Left ventricle myocardium inferior (tissue), 1 donor: ENCODE results near the gene NFE2L2. TPM values are rescaled to one million over a fixed set of nuclear protein-coding genes. Genes with fewer than 3 reads are reported as not detected.

ENCODE experiments used
- DNase-seq: peaks from one replicate; pipeline ENCODE4 v3.0.0-alpha.2; 2020
- H3K27ac ChIP-seq: fragments of 200-600 bp; replicated peaks from 2 replicates; pipeline ENCODE4 v1.8.0; 2021
- H3K27me3 ChIP-seq: fragments of 200-600 bp; 2 replicates; pipeline ENCODE4 v1.8.0; 2021; ENCODE audit warnings: low read depth
- H3K36me3 ChIP-seq: fragments of 200-600 bp; 2 replicates; pipeline ENCODE4 v1.8.0; 2021
- H3K4me1 ChIP-seq: fragments of 200-600 bp; 2 replicates; pipeline ENCODE4 v1.8.0; 2021
- H3K4me3 ChIP-seq: fragments of 200-600 bp; 2 replicates; pipeline ENCODE4 v1.8.0; 2021; ENCODE audit warnings: mild to moderate bottlenecking, moderate library complexity
- H3K9me3 ChIP-seq: fragments of 200-600 bp; replicated peaks from 2 replicates; pipeline ENCODE4 v1.8.0; 2021
- intact Hi-C: fragments of 100-400 bp; cut with micrococcal nuclease; formaldehyde crosslinking; loops from one replicate; pipeline ENCODE4 v1.11.0; 2022
- total RNA-seq: library from RNA; stranded (reverse); fragmentation: NEBNext Ultra II Directional; extraction: Animal tissue kit (Norgen Biotek cat#: 25700); gene quantifications from one replicate; pipeline ENCODE4 v1.2.1, GENCODE V29; 2021
- TF ChIP-seq, protein P1 (sequence below): fragments of 200-600 bp; IDR thresholded peaks from 2 replicates; pipeline ENCODE4 v1.8.0; 2021; ENCODE audit warnings: antibody characterized with exemption, mild to moderate bottlenecking, borderline replicate concordance
- donor health status: DM: no; HTN: yes; CAD: no; lungs with severe emphysema.

Gene NFE2L2
- total RNA-seq, 1 donor from 2014 or later = 50.7 TPM

GRCh38 chr2:177284531-177284930 is 20.0 kb upstream of the NFE2L2 start:
- TF ChIP-seq, protein P1, sequence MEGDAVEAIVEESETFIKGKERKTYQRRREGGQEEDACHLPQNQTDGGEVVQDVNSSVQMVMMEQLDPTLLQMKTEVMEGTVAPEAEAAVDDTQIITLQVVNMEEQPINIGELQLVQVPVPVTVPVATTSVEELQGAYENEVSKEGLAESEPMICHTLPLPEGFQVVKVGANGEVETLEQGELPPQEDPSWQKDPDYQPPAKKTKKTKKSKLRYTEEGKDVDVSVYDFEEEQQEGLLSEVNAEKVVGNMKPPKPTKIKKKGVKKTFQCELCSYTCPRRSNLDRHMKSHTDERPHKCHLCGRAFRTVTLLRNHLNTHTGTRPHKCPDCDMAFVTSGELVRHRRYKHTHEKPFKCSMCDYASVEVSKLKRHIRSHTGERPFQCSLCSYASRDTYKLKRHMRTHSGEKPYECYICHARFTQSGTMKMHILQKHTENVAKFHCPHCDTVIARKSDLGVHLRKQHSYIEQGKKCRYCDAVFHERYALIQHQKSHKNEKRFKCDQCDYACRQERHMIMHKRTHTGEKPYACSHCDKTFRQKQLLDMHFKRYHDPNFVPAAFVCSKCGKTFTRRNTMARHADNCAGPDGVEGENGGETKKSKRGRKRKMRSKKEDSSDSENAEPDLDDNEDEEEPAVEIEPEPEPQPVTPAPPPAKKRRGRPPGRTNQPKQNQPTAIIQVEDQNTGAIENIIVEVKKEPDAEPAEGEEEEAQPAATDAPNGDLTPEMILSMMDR = no peak
- Histone ChIP-seq H3K4me3 (no peak overlapping the region), H3K27ac (no peak overlapping the region), H3K4me1 (peaks cover 60% of the 10 kb centered on the region), H3K36me3 (peaks cover 4% of the 10 kb centered on the region), H3K9me3 (no peaks in the 10 kb centered on the region), H3K27me3 (no peaks in the 10 kb centered on the region)
- intact Hi-C loops = no loop called here
- no peak for DNase-seq

DNA sequence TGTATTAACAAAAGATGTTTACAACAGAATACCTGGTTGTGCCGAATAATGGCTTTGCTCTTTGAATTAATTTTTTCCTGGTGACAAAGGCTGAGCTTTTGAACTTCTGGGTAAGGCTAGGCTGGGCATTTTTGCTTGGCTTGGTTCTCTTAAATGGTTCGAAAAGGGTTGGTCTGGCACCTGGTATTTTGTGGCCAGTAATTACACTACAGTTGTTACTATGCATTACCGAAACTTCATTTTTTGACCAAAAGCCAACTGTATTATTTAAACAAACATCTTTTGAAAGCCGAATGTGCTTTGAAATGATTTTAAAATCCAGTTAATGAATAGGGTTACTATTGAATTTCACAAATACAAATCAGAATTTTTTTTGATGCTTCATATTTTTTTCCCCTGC is 19.4 kb upstream of the NFE2L2 start:
- intact Hi-C loops = no loop called here
- no peaks in the 10 kb centered on the region for H3K9me3 ChIP-seq
- no peak overlapping the region for H3K4me3 ChIP-seq

DNA sequence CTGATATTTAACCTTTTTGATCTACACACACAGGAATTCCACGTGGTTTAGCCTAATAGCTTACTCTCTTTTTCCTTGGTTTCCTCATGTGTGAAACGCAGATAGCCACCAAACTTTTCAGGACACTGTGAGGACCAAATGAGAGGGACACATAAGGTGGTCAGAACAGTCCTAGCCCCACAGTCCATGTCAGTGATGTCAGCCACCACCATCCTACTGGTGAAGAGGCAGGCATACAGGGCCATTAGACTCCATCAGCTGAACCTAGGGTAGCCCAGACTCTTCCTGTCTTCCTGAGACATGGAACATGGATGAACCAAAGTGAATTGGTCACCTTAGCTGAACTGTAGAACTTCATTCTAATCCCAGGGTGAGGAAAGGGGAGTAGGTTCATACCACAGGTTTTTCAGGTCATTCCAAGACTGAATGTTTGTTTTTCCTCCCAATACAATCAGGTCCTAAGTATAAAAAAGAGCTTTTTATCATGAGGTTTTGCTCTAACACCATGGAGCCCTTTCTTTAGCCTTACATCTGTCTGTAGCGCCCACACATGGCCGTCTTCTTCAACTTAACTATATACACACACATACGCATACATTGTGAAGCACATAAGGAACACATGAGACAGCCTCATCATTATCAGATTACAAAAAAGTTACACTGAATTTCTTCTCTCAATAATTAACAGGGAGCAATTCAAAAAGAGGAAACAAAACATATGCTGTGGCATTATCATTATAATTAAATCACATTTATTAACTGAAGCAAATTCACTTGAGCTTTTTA is 18.5 kb upstream of the NFE2L2 start:
- intact Hi-C loops = no loop called here
- H3K36me3 ChIP-seq = peaks cover 4% of the 10 kb centered on the region

More for the DNA sequence above, 19.4 kb upstream of the NFE2L2 start:
- TF ChIP-seq, protein P1 = no peak
- H3K27ac ChIP-seq = no peak overlapping the region
- H3K27me3 ChIP-seq = no peaks in the 10 kb centered on the region
- peaks cover 4% of the 10 kb centered on the region for H3K36me3 ChIP-seq
- H3K4me1 ChIP-seq = peaks cover 63% of the 10 kb centered on the region
- DNase-seq = no peak

GRCh38 chr2:177282181-177282641 is 17.7 kb upstream of the NFE2L2 start:
- TF ChIP-seq, protein P1 = no peak
- H3K9me3 ChIP-seq = no peaks in the 10 kb centered on the region
- peaks cover 2% of the 10 kb centered on the region for H3K36me3 ChIP-seq
- DNase-seq = peak; percentile 33
- H3K27me3 ChIP-seq = no peaks in the 10 kb centered on the region
- peaks cover 63% of the 10 kb centered on the region for H3K4me1 ChIP-seq
- no peak overlapping the region for H3K4me3 ChIP-seq
- H3K27ac ChIP-seq = peak overlapping the region; percentile 46
- intact Hi-C loops = no loop called here

More for the DNA sequence above, 18.5 kb upstream of the NFE2L2 start:
- TF ChIP-seq, protein P1 = no peak
- peaks cover 63% of the 10 kb centered on the region for H3K4me1 ChIP-seq
- peak overlapping the region; percentile 46 for H3K27ac ChIP-seq
- H3K9me3 ChIP-seq = no peaks in the 10 kb centered on the region
- H3K27me3 ChIP-seq = no peaks in the 10 kb centered on the region
- no peak for DNase-seq
- H3K4me3 ChIP-seq = no peak overlapping the region

DNA sequence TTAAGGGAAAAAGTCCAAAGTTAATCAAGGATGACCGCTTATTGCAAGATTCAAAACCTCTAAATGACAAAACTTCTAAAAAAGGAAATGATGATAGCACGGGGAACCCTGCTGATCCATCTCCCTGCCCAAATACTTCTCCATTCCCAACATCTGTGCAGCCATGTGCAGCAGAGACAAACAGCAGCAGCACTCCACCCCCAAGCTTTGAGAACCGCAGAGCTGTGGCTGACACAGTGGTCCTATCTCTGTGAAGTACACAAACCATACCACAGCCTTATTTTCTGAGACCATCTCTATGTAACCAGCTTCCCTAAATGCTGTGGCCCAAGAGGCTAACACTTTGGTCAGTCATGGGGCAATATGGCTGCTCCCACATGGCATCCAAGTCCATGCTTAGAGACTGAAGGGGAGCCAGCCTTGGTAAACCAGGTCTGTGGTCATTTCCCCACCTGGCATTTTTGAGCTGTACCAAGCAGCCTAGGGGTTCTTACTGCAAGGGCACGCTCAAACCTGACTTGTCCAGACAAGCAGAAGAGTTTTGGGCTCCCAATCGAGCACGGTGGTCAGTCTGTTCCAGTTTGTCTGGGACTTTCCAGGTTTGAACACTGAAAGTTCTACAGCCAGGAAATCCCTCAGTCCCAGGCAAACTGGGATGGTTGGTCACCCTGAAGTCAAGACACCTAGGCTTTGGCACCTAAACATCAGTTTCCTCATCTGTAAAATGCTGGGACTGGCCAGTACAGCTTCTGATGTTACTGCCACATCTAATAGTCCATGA is 17.1 kb upstream of the NFE2L2 start:
- intact Hi-C loops = no loop called here
- H3K4me1 ChIP-seq = peaks cover 60% of the 10 kb centered on the region
- DNase-seq = no peak
- H3K27me3 ChIP-seq = no peaks in the 10 kb centered on the region
- no peaks in the 10 kb centered on the region for H3K9me3 ChIP-seq
- no peaks in the 10 kb centered on the region for H3K36me3 ChIP-seq
- TF ChIP-seq, protein P1 = no peak
- no peak overlapping the region for H3K4me3 ChIP-seq
- H3K27ac ChIP-seq = peak overlapping the region; percentile 46
